ENCODE data around the gene MPP2. TPM values are rescaled to one million over a fixed set of nuclear protein-coding genes. Genes with fewer than 3 reads are reported as not detected.
"Not testable (repeated sequence)": the region's sequence is repeated elsewhere in the genome, so short reads cannot be mapped to it uniquely, and the experiment has no call there.

The MPP2 gene
- total RNA-seq, 2 donors from 2014 or later: 10.7 to 15.0 TPM

GRCh38 chr17:43900183-43900857 lies 7.0 kb downstream of the MPP2 start:
- peak; percentile 87 for ATAC-seq (ENCODE audit: insufficient number of reproducible peaks, low FRiP score, low read depth)
- Histone ChIP-seq H3K27ac (no peak overlapping the region), H3K4me3 (peak overlapping the region; percentile 72), H3K36me3 (peaks cover 12% of the 10 kb centered on the region), H3K4me1 (ENCODE audit: control insufficient read depth in 1 of 2, low read depth in 2 of 2) (peaks cover 5 to 19% of the 10 kb centered on the region in 2 donors), H3K27me3 (replicated peaks; ENCODE audit: insufficient read depth) (no peaks in the 10 kb centered on the region), H3K9me3 (no peaks in the 10 kb centered on the region)
- DNase-seq (ENCODE audit: low spot score): no peak
- TF ChIP-seq, protein P1, sequence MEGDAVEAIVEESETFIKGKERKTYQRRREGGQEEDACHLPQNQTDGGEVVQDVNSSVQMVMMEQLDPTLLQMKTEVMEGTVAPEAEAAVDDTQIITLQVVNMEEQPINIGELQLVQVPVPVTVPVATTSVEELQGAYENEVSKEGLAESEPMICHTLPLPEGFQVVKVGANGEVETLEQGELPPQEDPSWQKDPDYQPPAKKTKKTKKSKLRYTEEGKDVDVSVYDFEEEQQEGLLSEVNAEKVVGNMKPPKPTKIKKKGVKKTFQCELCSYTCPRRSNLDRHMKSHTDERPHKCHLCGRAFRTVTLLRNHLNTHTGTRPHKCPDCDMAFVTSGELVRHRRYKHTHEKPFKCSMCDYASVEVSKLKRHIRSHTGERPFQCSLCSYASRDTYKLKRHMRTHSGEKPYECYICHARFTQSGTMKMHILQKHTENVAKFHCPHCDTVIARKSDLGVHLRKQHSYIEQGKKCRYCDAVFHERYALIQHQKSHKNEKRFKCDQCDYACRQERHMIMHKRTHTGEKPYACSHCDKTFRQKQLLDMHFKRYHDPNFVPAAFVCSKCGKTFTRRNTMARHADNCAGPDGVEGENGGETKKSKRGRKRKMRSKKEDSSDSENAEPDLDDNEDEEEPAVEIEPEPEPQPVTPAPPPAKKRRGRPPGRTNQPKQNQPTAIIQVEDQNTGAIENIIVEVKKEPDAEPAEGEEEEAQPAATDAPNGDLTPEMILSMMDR (IDR thresholded peaks at IDR 0.05): no peak

GRCh38 chr17:43898446-43898845 lies 8.9 kb downstream of the MPP2 start:
- no peak overlapping the region for H3K27ac ChIP-seq

DNA sequence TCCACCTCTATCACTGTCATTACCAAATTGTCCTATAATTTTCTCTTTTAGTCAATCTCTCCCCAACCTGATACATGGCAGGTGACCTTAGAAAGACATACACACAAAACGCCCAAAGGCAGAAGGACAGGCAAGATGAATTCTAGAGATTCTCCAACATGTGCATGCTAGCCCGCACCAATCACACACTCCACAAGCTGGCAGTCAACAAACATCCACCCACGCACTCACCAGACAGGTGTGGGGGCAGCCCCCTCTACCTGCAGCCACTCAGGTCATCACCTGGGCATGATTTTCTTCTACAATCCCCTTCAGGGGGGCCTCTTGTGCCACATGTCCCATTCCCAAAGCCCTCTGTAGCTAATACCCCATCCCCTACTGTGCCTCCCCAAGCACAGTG lies 9.5 kb downstream of the MPP2 start:
- no peak for DNase-seq (ENCODE audit: low spot score)
- no peak overlapping the region for H3K4me3 ChIP-seq
- H3K27ac ChIP-seq: no peak overlapping the region
- TF ChIP-seq, protein P1 (IDR thresholded peaks at IDR 0.05): no peak
- H3K4me1 ChIP-seq (ENCODE audit: control insufficient read depth in 1 of 2, low read depth in 2 of 2): peaks cover 5 to 16% of the 10 kb centered on the region in 2 donors
- no peaks in the 10 kb centered on the region for H3K27me3 ChIP-seq (replicated peaks; ENCODE audit: insufficient read depth)
- no peaks in the 10 kb centered on the region for H3K9me3 ChIP-seq
- ATAC-seq (ENCODE audit: insufficient number of reproducible peaks, low FRiP score, low read depth): no peak
- H3K36me3 ChIP-seq: peaks cover 15% of the 10 kb centered on the region

More at GRCh38 chr17:43898446-43898845, 8.9 kb downstream of the MPP2 start:
- Histone ChIP-seq H3K4me3 (no peak overlapping the region), H3K4me1 (ENCODE audit: control insufficient read depth in 1 of 2, low read depth in 2 of 2) (peaks cover 5 to 16% of the 10 kb centered on the region in 2 donors), H3K36me3 (peaks cover 15% of the 10 kb centered on the region), H3K9me3 (no peaks in the 10 kb centered on the region), H3K27me3 (replicated peaks; ENCODE audit: insufficient read depth) (no peaks in the 10 kb centered on the region)
- TF ChIP-seq, protein P1 (IDR thresholded peaks at IDR 0.05): no peak
- DNase-seq (ENCODE audit: low spot score) (no peak), ATAC-seq (ENCODE audit: insufficient number of reproducible peaks, low FRiP score, low read depth) (no peak)

GRCh38 chr17:43894494-43894893 lies 12.8 kb downstream of the MPP2 start:
- not testable (repeated sequence) for DNase-seq (ENCODE audit: low spot score); H3K27ac ChIP-seq; H3K9me3 ChIP-seq; ATAC-seq (ENCODE audit: insufficient number of reproducible peaks, low FRiP score, low read depth); H3K4me1 ChIP-seq (ENCODE audit: control insufficient read depth in 1 of 2, low read depth in 2 of 2); H3K27me3 ChIP-seq (replicated peaks; ENCODE audit: insufficient read depth); H3K4me3 ChIP-seq
- peaks cover 15% of the 10 kb centered on the region for H3K36me3 ChIP-seq

- H3K4me1 ChIP-seq (ENCODE audit: control insufficient read depth in 1 of 2, low read depth in 2 of 2): no peaks in the 10 kb centered on the region
- no peak overlapping the region for H3K27ac ChIP-seq
- peaks cover 9% of the 10 kb centered on the region for H3K36me3 ChIP-seq
- TF ChIP-seq, protein P1 (IDR thresholded peaks at IDR 0.05): no peak
- H3K27me3 ChIP-seq (replicated peaks; ENCODE audit: insufficient read depth): no peaks in the 10 kb centered on the region
- no peak for DNase-seq (ENCODE audit: low spot score)
- no peak overlapping the region for H3K4me3 ChIP-seq
- no peaks in the 10 kb centered on the region for H3K9me3 ChIP-seq
- ATAC-seq (ENCODE audit: insufficient number of reproducible peaks, low FRiP score, low read depth): no peak
These were observed 14.7 kb downstream of the MPP2 start for GRCh38 chr17:43892647-43892952.
